ENCODE measurements around the gene STAG1. TPM values are rescaled to one million over a fixed set of nuclear protein-coding genes. Genes with fewer than 3 reads are reported as not detected.
"Not testable (repeated sequence)": the region's sequence is repeated elsewhere in the genome, so short reads cannot be mapped to it uniquely, and the experiment has no call there.

Gene STAG1
- total and polyA plus RNA-seq, 4 donors: 4.6 to 28.0 (median 16.6) TPM

DNA sequence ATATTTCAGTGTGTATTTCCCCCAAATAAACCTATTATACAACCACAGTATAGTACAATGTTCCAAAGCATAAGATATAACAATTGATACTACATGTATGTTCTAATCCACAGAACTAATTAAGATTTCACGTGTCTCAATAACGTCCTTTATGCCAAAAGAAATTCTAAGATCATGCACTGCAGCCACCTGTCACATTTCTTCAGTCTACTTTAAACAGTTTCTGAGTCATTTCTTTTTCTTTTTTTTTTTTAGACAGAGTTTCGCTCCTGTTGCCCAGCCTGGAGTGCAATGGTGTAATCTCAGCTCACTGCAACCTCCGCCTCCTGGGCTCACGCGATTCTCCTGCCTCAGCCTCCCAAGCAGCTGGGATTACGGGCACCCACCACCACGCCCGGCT is 190.2 kb downstream of the STAG1 start:
- Histone ChIP-seq H3K27me3 (ENCODE audit: control insufficient read depth in 4 of 4, insufficient read depth in 4 of 4, low read length in 3 of 4) (no peaks in the 10 kb centered on the region), H3K36me3 (ENCODE audit: control insufficient read depth in 4 of 4, insufficient read depth in 3 of 4, low read depth in 1 of 4, low read length in 3 of 4) (peaks cover 0 to 1% (median 0%) of the 10 kb centered on the region in 4 donors), H3K4me3 (ENCODE audit: low read depth in 1 of 3, low read length in 3 of 3) (no peak overlapping the region), H3K9me3 (ENCODE audit: control insufficient read depth in 4 of 4, low read length in 3 of 4) (no peaks in the 10 kb centered on the region), H3K27ac (ENCODE audit: low read depth in 1 of 2, low read length in 2 of 2) (no peak overlapping the region), H3K4me1 (ENCODE audit: control insufficient read depth in 4 of 4, insufficient read depth in 4 of 4, low read length in 3 of 4) (no peaks in the 10 kb centered on the region), H3K9ac (ENCODE audit: low read depth in 1 of 2, low read length in 2 of 2) (no peak overlapping the region)
- TF ChIP-seq, protein P1, sequence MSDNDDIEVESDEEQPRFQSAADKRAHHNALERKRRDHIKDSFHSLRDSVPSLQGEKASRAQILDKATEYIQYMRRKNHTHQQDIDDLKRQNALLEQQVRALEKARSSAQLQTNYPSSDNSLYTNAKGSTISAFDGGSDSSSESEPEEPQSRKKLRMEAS (IDR thresholded peaks at IDR 0.05): no peak
- TF ChIP-seq SP1 (IDR thresholded peaks at IDR 0.05): no peak
- TF ChIP-seq, protein P2, sequence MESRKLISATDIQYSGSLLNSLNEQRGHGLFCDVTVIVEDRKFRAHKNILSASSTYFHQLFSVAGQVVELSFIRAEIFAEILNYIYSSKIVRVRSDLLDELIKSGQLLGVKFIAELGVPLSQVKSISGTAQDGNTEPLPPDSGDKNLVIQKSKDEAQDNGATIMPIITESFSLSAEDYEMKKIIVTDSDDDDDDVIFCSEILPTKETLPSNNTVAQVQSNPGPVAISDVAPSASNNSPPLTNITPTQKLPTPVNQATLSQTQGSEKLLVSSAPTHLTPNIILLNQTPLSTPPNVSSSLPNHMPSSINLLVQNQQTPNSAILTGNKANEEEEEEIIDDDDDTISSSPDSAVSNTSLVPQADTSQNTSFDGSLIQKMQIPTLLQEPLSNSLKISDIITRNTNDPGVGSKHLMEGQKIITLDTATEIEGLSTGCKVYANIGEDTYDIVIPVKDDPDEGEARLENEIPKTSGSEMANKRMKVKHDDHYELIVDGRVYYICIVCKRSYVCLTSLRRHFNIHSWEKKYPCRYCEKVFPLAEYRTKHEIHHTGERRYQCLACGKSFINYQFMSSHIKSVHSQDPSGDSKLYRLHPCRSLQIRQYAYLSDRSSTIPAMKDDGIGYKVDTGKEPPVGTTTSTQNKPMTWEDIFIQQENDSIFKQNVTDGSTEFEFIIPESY (IDR thresholded peaks at IDR 0.05): no peak
- 97% methylated on average over 9 of the region's 9 CpGs for WGBS
- DNase-seq (ENCODE audit: low spot score): no peak

DNA sequence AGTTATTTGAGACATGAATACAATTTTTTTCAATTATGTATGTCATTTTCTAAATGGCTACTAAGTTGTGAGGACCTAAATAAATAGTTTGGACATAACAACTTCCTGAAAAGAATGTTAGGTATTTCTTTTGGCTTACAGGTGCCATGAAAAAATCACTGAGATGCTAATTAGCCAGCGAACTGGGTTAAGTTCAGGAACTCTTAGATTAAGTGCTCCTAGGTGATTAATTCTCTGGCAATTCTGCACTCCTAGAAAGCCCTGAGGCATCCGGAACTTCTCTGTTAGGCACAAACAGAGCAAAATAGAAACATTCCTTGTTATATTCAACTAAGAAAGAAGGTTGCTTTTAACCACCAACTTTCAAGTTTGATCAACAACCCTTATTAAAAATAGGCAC is 192.3 kb downstream of the STAG1 start:
- H3K27ac ChIP-seq (ENCODE audit: low read depth in 1 of 2, low read length in 2 of 2): no peak overlapping the region

DNA sequence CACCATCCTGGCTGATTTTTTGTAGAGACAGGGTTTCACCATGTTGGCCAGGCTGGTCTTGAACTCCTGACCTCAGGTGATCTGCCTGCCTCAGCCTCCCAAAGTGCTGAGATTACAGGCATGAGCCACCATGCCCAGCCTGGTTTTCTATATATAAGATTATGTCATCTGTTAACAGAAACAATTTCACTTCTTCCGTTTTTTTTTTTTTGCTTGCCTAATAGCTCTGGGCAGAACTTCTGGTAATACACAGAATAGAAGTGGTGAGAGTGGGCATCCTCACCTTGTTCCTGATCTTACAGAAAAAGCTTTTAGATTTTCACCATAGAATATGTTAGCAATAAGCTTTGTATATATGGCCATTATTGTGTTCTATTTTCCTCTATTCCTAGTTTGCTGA is 202.7 kb downstream of the STAG1 start:
- not testable (repeated sequence) for H3K4me3 ChIP-seq (ENCODE audit: low read depth in 1 of 3, low read length in 3 of 3); H3K27ac ChIP-seq (ENCODE audit: low read depth in 1 of 2, low read length in 2 of 2); H3K4me1 ChIP-seq (ENCODE audit: control insufficient read depth in 4 of 4, insufficient read depth in 4 of 4, low read length in 3 of 4); H3K27me3 ChIP-seq (ENCODE audit: control insufficient read depth in 4 of 4, insufficient read depth in 4 of 4, low read length in 3 of 4); H3K36me3 ChIP-seq (ENCODE audit: control insufficient read depth in 4 of 4, insufficient read depth in 3 of 4, low read depth in 1 of 4, low read length in 3 of 4); DNase-seq (ENCODE audit: low spot score); H3K9ac ChIP-seq (ENCODE audit: low read depth in 1 of 2, low read length in 2 of 2); H3K9me3 ChIP-seq (ENCODE audit: control insufficient read depth in 4 of 4, low read length in 3 of 4)
- WGBS: 77% methylated on average over 1 of the region's 1 CpG

More for the DNA sequence above, 192.3 kb downstream of the STAG1 start:
- Histone ChIP-seq H3K27me3 (ENCODE audit: control insufficient read depth in 4 of 4, insufficient read depth in 4 of 4, low read length in 3 of 4) (no peaks in the 10 kb centered on the region), H3K4me1 (ENCODE audit: control insufficient read depth in 4 of 4, insufficient read depth in 4 of 4, low read length in 3 of 4) (no peaks in the 10 kb centered on the region), H3K9me3 (ENCODE audit: control insufficient read depth in 4 of 4, low read length in 3 of 4) (no peaks in the 10 kb centered on the region), H3K36me3 (ENCODE audit: control insufficient read depth in 4 of 4, insufficient read depth in 3 of 4, low read depth in 1 of 4, low read length in 3 of 4) (peaks cover 0 to 1% (median 0%) of the 10 kb centered on the region in 4 donors), H3K9ac (ENCODE audit: low read depth in 1 of 2, low read length in 2 of 2) (no peak overlapping the region), H3K4me3 (ENCODE audit: low read depth in 1 of 3, low read length in 3 of 3) (no peak overlapping the region)
- DNase-seq (ENCODE audit: low spot score): no peak
- TF ChIP-seq, protein P2 (IDR thresholded peaks at IDR 0.05): no peak
- TF ChIP-seq HNF4A (conservative IDR thresholded peaks at IDR 0.05) (no peak), NR2F2 (IDR thresholded peaks at IDR 0.05) (no peak), GABPA (IDR thresholded peaks at IDR 0.05 in 1 of 2, conservative IDR thresholded peaks at IDR 0.05 in 1 of 2) (no peak)
- TF ChIP-seq, protein P3, sequence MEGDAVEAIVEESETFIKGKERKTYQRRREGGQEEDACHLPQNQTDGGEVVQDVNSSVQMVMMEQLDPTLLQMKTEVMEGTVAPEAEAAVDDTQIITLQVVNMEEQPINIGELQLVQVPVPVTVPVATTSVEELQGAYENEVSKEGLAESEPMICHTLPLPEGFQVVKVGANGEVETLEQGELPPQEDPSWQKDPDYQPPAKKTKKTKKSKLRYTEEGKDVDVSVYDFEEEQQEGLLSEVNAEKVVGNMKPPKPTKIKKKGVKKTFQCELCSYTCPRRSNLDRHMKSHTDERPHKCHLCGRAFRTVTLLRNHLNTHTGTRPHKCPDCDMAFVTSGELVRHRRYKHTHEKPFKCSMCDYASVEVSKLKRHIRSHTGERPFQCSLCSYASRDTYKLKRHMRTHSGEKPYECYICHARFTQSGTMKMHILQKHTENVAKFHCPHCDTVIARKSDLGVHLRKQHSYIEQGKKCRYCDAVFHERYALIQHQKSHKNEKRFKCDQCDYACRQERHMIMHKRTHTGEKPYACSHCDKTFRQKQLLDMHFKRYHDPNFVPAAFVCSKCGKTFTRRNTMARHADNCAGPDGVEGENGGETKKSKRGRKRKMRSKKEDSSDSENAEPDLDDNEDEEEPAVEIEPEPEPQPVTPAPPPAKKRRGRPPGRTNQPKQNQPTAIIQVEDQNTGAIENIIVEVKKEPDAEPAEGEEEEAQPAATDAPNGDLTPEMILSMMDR (IDR thresholded peaks at IDR 0.05; ENCODE audit: low read depth, low read length, missing input control): no peak
- TF ChIP-seq, protein P4, sequence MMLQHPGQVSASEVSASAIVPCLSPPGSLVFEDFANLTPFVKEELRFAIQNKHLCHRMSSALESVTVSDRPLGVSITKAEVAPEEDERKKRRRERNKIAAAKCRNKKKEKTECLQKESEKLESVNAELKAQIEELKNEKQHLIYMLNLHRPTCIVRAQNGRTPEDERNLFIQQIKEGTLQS (IDR thresholded peaks at IDR 0.05): no peak
- TF ChIP-seq, protein P1 (IDR thresholded peaks at IDR 0.05): no peak
- 96% methylated on average over 2 of the region's 2 CpGs for WGBS
